Adipocyte (in vitro differentiated cells): ENCODE data around the gene PICK1.
"Not testable (repeated sequence)": the region's sequence is repeated elsewhere in the genome, so short reads cannot be mapped to it uniquely, and the experiment has no call there.

Experiments
- DNase-seq: peaks from one replicate; pipeline ENCODE4 v3.0.0-alpha.2; 2015; ENCODE audit warnings: low read depth
- H3K27me3 ChIP-seq: replicated peaks from 2 replicates; pipeline ENCODE4 v1.7.0; 2013; ENCODE audit warnings: mild to moderate bottlenecking, low read length, moderate library complexity; ENCODE audit not compliant: control insufficient read depth, insufficient read depth
- H3K36me3 ChIP-seq: 2 replicates; pipeline ENCODE4 v1.7.0; 2013; ENCODE audit warnings: low read length, mild to moderate bottlenecking, moderate library complexity; ENCODE audit not compliant: control insufficient read depth, insufficient read depth, severe bottlenecking
- H3K4me1 ChIP-seq: 2 replicates; pipeline ENCODE4 v1.7.0; 2013; ENCODE audit warnings: mild to moderate bottlenecking, low read length, moderate library complexity; ENCODE audit not compliant: control insufficient read depth, insufficient read depth
- H3K4me3 ChIP-seq: 2 replicates; pipeline ENCODE4 v1.7.0; 2013; ENCODE audit warnings: mild to moderate bottlenecking, low read length, moderate library complexity
- H3K9ac ChIP-seq: 2 replicates; pipeline ENCODE4 v1.7.0; 2013; ENCODE audit warnings: mild to moderate bottlenecking, low read length, moderate library complexity
- H3K9me3 ChIP-seq: 2 replicates; pipeline ENCODE4 v1.7.0; 2013; ENCODE audit warnings: mild to moderate bottlenecking, low read length, moderate library complexity; ENCODE audit not compliant: control insufficient read depth

The PICK1 gene

DNA sequence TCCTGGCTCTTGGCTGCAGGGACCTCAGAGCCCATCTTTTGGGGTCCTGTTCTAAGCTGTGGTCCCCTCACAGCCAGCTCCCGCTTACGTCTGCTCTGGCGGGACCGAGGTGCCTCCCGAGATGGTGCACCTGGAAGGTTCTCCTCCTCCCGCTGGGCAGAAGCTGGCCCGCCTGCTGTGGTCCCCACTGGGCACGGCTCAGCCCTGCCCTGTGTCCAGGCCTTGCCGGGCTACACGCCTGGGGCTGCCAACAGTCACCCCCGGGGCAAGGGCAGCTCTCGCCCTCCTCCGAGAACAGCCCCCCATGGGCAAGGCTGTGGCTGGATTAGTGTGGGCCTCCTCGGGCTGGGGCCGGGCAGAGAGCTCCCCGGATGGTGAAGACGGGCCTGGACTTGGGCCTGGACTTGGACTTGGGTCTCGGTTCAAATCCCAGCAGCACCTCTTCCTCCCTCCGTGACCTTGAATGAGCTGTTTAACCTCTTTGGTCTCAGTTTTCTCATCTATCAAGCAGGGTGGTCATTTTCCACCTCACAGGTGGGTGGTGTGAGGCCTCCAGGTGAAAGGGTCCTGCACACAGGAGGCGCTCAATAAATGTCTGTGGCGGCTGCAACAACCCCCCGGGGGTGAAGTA lies 52.3 kb downstream of the PICK1 start:
- peaks cover 4% of the 10 kb centered on the region for H3K36me3 ChIP-seq
- H3K9ac ChIP-seq = no peak overlapping the region
- no peaks in the 10 kb centered on the region for H3K9me3 ChIP-seq
- peaks cover 13% of the 10 kb centered on the region for H3K27me3 ChIP-seq
- H3K4me3 ChIP-seq = no peak overlapping the region
- H3K4me1 ChIP-seq = peaks cover 14% of the 10 kb centered on the region
- DNase-seq = no peak

DNA sequence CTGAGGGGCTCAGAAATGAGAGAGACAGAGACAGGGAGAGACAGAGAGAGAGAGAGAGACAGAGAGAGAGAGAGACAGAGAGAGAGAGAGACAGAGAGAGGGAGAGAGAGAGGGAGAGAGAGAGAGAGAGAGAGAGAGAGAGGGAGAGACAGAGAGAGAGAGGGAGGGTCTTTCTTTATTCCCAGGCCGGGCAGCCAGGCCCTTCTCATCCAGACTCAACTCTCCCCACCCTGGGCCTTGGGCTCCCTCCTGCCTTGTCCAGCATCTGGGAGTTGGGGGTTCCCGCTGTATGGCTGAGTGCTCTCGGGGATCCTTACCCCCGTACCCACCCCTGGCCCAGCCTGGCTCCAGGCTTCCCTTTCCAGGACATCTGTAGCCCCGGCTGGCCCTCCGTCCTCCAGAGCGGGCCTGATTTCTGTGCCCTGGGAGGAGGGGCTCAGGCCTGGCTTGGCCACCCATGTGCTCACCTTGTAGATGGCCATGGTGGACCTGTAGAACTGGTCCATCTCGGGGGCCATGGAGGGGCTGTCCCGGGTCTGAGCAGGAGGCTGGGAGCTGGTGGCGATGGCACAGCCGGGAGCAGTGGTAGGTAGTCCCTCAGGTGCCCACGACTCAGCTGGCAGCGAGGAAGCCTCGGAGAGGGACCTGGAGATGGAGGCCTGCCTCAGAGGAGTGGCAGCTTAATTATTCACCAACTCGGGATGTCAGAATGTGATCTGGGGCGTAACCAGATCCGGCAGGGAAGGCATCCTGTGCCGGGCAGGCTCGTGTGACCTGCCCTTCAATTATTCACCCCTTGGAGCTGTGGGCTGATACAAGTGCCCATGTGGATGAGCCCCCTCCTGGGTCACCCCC lies 53.0 kb downstream of the PICK1 start, which contains the start of gene BAIAP2L2:
BAIAP2L2 (minus strand) TSS at position 677 of the 855 bp plus-strand sequence; CDS start at position 518, 159 bp downstream.
- H3K36me3 ChIP-seq = peaks cover 4% of the 10 kb centered on the region
- peaks cover 14% of the 10 kb centered on the region for H3K4me1 ChIP-seq
- H3K9ac ChIP-seq = peak within 1 kb of the TSS; percentile 21
- H3K4me3 ChIP-seq = no peak within 1 kb of the TSS
- H3K27me3 ChIP-seq = peaks cover 13% of the 10 kb centered on the region
- no peaks in the 10 kb centered on the region for H3K9me3 ChIP-seq
- DNase-seq = no peak

GRCh38 chr22:38110863-38111852 lies 54.0 kb downstream of the PICK1 start:
- Histone ChIP-seq H3K4me1 (peaks cover 14% of the 10 kb centered on the region), H3K4me3 (no peak overlapping the region), H3K36me3 (peaks cover 4% of the 10 kb centered on the region), H3K9ac (peak overlapping the region; percentile 21), H3K27me3 (peaks cover 13% of the 10 kb centered on the region), H3K9me3 (no peaks in the 10 kb centered on the region)
- no peak for DNase-seq

DNA sequence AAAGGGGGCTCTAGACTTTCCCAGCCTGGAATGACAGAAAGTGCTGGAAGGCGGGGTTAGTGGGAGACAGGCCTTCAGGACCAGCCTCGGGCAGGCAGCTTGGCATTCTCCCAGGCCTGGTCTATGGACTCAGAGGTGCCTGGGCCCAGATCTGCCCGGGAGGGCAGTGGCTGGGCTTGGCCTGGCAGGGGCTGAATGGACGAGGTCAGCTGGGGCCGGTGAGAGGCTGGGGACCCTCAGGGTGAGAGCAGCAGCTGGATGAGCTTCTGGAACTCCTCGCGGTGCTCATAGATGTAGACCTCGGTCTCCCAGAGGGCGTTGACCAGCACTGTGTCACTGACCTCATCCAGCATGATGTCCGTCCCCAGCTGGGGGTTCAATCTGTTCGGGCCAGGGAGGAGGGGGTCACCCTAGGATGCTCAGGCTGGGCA lies 54.7 kb downstream of the PICK1 start:
- Histone ChIP-seq H3K4me1 (peaks cover 14% of the 10 kb centered on the region), H3K9me3 (no peaks in the 10 kb centered on the region), H3K4me3 (no peak overlapping the region), H3K9ac (no peak overlapping the region), H3K27me3 (peaks cover 13% of the 10 kb centered on the region), H3K36me3 (peaks cover 4% of the 10 kb centered on the region)
- no peak for DNase-seq

DNA sequence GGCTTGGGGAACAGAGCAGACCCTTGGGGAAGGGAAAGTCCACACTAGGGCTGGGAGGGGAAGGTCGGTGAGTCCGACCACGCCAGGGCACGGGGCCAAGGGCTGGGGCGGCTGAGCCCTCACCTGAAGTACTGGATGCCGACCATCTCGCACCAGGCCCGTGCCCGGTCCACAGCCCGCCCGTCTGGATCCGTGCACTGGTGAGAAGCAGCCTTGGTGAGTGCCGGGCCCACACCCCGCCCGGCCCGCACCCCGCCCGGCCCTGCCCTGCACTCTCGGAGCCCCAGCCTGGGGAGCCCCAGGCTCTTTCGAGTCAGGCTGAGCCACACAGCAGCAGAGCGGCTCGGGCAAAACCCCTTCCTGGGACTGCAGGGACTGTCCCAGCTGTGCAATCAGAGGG lies 55.2 kb downstream of the PICK1 start:
- Histone ChIP-seq H3K4me1 (peaks cover 14% of the 10 kb centered on the region), H3K9me3 (no peaks in the 10 kb centered on the region), H3K27me3 (peaks cover 13% of the 10 kb centered on the region), H3K9ac (no peak overlapping the region), H3K36me3 (peaks cover 4% of the 10 kb centered on the region), H3K4me3 (no peak overlapping the region)
- DNase-seq = no peak

DNA sequence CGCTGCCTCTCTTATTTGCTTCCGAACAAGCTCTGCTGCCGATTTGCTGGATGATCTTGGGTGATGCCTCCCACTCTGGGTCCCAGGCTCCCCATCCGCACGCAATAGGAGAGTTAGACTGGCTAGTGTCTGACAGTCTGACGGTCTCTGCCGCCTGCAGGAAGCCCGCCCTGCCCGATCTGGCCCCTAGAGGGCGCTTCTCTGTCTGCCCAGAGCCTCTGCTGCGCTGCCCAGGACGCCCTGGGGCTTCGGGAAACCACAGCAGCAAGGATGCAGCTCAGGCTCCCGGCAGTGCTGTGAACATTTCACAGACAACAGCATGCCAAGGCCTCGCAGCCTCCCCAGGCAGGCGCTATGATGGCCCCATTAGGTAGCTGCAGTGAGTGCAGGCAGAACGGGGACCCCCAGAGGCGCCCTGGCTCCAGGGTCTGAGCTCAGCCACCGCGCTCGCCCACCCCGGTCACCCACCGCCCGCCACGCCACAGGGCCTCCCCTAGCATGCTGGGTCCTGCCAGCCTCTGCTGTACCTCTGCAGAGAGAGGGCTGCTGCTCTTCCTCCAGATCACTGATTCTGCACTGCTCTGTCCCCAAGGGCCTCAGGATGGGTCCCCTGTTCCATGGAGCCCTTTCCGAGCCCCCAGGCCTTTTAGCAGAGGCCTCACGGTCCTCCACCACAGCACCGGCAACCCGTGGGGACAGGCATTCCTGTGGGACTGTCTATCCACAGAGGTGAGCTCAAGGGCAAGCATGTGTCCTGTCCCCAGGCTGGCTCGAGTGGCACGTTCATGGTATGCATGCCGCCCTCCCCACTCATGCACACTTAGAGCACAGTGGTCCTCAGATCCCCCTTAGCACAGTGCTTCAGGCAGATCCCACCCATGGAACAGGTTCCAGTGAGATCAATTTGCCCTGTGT lies 57.5 kb downstream of the PICK1 start:
- Histone ChIP-seq H3K4me3 (no peak overlapping the region), H3K4me1 (peaks cover 8% of the 10 kb centered on the region)

DNA sequence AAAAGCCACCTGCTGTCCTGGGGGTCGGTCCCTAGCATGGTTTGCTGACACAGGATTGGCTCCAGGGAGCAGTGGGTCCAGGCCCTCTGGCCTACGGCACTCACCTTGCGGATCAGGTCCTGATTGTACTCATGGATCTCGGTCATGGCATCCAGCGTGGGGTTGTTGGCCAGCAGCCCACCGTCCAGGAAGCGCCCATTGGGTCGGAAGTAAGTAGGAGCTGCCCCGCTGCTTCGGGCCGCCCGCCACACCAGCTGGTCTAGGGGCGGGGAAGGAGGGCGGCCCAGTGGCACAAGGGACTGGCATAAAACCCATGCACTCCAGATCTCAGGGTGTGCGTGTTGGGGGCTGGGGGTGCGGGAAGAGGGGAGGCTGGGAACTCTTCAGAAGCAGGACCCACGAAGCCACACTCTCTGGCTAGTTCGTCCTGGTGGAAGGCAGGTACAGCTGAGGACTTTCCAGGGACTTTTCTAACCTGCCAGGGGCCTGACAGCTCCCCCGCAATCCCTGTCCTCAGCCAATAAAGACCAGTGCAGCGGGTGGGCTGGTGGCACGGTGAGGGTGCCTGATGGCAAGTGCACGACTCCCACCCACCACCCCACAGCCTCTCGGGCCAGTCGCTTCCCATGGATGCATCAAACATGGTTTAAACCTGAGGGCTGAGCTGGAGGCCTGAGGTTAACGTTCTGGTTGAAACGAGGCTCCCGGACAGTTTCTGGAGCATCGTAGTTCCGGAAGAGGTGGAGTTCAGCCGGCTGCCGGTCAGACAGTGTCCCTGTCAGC lies 58.4 kb downstream of the PICK1 start:
- peaks cover 6% of the 10 kb centered on the region for H3K27me3 ChIP-seq
- H3K36me3 ChIP-seq = peaks cover 4% of the 10 kb centered on the region
- H3K9ac ChIP-seq = no peak overlapping the region
- no peak for DNase-seq
- H3K4me1 ChIP-seq = peaks cover 7% of the 10 kb centered on the region
- H3K9me3 ChIP-seq = no peaks in the 10 kb centered on the region
- H3K4me3 ChIP-seq = no peak overlapping the region

More for the DNA sequence above, 57.5 kb downstream of the PICK1 start:
- no peaks in the 10 kb centered on the region for H3K9me3 ChIP-seq
- DNase-seq = peak; percentile 93
- peaks cover 13% of the 10 kb centered on the region for H3K27me3 ChIP-seq
- peaks cover 4% of the 10 kb centered on the region for H3K36me3 ChIP-seq
- peak overlapping the region; percentile 34 for H3K9ac ChIP-seq

DNA sequence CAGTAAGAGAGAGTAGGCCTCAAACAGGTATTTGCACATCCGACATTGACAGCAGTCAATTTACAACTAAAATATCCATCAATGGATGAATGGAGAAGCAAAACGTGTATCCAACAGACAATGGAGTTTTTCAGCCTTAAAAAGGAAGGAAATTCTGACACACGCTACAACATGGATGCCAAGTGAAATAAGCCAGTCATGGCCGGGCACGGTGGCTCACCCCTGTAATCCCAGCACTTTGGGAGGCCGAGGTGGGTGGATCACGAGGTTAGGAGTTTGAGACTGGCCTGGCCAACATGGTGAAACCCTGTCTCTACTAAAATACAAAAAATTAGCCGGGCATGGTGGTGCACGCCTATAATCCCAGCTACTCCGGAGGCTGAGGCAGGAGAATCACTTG lies 60.4 kb downstream of the PICK1 start:
- H3K4me1 ChIP-seq, H3K9ac ChIP-seq, H3K4me3 ChIP-seq, H3K36me3 ChIP-seq, H3K27me3 ChIP-seq, DNase-seq, H3K9me3 ChIP-seq: not testable (repeated sequence)

GRCh38 chr22:38118182-38118581 lies 61.0 kb downstream of the PICK1 start:
- H3K4me3 ChIP-seq = no peak overlapping the region
- H3K9ac ChIP-seq = no peak overlapping the region

DNA sequence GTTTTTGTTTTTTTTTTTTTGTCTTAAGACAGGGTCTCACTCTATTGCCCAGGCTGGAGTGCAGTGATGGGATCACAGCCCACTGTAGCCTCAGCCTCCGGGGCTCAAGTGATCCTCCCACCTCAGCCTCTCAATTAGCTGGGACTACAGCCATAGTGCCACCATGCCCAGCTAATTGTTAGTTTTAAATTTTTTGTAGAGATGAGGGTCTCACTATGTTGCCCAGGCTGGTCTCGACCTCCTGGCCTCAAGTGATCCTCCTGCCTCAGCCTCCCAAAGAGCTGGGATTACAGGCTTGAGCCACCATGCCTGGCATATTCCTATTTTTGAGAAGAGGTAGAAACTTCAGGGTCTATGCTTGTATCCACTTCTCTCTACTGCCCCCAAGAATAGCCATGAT lies 61.5 kb downstream of the PICK1 start:
- H3K9me3 ChIP-seq, H3K36me3 ChIP-seq, H3K27me3 ChIP-seq, DNase-seq, H3K4me3 ChIP-seq, H3K4me1 ChIP-seq, H3K9ac ChIP-seq: not testable (repeated sequence)

More at GRCh38 chr22:38118182-38118581, 61.0 kb downstream of the PICK1 start:
- Histone ChIP-seq H3K9me3 (no peaks in the 10 kb centered on the region), H3K36me3 (no peaks in the 10 kb centered on the region), H3K27me3 (no peaks in the 10 kb centered on the region), H3K4me1 (no peaks in the 10 kb centered on the region)
- no peak for DNase-seq
